DMS53 treated with DMSO at 0.1 percent for 48 hours (cell line): ENCODE measurements around the gene CSNK1E.

ENCODE experiments used
- DNase-seq: peaks from one replicate; lab custom pipeline; 2025; ENCODE audit not compliant: unreplicated experiment; lab: John Stamatoyannopoulos, UW

Gene CSNK1E

GRCh38 chr22:38335077-38335476, 17.8 kb upstream of the CSNK1E start:
- DNase-seq, result no peak

GRCh38 chr22:38327805-38328204, 10.6 kb upstream of the CSNK1E start:
- DNase-seq, result no peak

GRCh38 chr22:38327396-38327795, 10.2 kb upstream of the CSNK1E start:
- no peak for DNase-seq

DNA sequence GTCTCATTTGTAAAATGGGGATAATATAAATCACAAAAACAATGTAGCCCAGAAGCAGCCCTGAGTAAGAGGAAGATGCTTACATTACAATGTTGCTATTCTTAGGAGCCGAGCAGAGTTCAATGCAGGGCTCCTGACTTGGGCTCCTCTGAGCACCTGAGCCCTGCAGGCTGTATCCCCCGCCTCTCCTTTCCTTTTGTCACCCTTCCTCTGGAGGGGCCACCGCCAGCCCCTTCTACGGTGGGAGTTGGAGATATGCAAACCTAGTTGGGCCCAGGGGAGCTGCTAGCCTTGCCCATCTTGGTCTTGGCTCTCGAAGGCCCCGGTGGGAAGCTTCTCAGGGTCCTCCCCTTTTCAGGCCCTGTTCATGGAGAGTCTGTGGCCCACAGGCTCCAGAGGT, 8.4 kb upstream of the CSNK1E start:
- DNase-seq, result no peak

DNA sequence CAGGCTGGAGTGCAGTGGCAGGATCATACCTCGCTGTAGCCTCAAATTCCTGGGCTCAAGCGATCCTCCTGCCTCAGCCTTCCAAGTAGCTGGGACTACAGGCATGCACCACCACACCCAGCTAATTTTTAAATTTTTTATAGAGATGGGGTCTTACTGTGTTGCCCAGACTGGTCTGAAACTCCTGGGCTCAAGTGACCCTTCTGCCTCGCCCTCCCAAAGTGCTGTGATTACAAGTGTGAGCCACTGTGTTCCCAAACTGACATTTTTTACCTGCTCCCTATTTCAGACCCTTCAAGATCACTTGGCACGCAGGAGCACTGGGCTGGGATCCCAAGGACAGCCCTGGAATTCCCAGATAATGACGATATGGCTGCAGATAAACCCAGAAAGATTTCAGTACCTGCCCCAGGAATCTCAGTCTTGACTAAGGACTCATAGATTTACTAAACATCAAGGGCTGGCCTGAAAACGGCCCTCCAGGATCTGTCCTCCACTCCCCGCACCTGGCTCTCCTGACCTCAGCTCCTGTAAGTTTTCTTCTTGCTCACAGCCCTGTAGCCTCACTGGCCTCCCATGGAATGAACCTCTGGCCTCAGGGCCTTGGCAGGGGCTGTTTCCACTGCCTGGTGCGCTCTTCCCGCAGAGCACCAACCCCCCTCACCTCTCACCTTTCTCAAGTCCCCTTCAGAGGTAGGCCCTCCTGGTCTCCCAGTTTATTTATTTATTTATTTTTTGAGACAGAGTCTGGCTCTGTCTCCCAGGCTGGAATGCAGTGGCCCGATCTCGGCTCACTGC, 3.6 kb upstream of the CSNK1E start:
- no peak for DNase-seq

- no peak for DNase-seq
Measured at GRCh38 chr22:38318792-38319773, 1.9 kb upstream of the CSNK1E start.

- peak; percentile 38 for DNase-seq
Measured at GRCh38 chr22:38317995-38318715, 922 bp upstream of the CSNK1E start.

DNA sequence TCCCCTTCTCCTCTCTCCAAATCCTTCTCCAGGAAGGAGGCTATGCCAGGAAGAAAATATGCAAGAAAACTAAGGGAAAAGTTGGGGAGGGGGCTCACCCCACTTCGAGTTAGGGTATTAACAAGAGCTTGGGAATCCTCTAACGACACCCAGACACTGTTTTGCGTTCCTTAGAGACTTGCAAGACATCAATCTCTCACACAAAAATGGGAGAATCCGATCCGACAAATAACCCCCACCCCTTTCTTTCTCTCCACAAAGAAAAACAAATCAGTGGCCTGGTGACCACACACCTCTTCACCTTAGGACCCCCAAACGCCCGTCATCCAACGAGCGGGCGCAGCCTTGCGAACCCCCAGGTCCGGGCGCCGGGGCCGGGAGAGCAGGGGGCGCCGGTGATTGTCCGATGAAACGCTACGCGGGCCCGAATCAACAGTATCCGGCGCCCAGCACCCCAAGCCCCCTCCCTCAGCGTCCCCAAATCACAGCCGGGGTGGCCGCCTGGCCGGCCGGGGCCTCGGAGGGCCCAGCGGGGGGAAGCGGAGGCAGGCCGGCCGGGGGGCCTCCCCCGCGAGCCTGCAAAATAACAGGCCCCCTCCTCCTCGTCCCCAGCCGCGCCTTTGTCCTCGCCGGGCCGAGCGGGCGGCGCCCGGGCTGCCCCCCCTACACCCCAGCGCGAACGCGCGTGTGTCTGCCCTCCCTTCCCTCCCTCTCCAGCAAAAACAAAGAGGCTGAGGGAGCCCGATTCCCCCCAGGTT, 690 bp downstream of the CSNK1E start:
- DNase-seq, result no peak

GRCh38 chr22:38315823-38316363, 1.3 kb downstream of the CSNK1E start:
- DNase-seq, result no peak

- no peak for DNase-seq
Measured at GRCh38 chr22:38314933-38315822, 2.1 kb downstream of the CSNK1E start.

DNA sequence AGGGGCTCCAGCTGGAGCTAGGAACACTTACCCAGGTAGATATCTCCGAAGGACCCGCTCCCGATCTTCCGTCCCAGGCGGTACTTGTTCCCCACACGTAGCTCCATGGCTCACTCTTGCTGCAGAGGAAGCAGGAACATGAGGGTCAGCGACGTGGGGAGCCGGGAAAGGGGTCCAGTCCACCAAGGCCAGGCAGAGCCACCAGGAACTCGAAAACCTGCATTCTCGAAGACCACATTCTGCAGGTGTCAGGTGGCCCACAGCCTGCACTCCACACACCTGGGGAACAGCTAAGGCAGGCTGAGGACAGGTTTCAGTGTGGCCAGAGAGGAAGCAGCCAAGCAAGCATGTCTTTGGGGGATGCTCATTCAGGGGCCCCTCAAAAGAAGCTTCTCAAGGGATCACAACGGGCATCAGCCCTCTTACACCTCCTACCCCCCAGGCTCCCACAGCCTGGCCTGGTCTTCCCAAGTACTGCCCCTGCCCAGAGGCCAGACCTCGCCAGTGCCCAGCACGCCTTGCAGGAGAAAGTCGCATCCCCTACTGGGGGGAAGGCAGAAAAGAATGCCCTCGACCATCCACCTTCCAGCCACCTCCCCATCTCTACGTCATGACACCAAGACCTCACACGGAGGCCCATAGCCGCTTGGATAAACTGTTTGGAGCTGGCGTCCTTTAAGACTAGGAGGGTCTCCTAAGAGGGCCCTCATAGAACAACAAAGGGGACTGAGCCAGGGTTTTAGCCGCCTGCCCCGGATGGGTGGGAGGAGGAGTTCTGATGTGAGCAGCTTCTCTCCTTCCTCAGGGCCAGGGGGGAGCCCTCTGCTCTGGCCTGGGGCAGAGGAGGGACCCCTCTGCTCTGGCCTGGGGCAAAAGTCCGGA, 2.9 kb downstream of the CSNK1E start:
- DNase-seq, result no peak

DNA sequence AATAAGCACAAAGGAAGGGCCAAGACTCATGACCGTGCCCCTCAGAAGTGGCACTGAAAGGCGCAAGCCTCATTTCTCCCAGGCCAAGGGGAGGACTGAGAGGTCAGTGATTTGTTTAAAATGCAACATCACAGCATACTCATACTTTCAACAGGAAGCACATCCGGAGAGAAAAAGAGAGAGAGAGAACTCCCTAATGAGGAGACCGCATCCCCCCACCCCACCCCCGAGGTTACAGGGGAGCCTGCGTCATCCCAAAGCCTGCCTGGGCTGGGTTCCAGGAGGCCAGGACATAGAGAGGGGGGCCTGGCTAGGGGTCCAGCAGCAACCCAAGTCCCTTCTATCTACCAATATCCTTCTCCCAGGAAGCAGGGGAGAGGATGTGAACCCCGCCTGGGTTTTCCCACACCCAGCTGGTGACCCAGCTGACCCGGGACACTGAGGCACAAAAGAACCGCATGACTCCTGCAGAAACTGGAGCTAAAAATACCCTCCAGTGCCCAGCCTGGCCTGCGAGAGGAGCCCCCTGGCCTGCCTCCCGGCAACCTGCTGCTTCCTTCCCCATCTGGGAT, 3.8 kb downstream of the CSNK1E start:
- no peak for DNase-seq

DNA sequence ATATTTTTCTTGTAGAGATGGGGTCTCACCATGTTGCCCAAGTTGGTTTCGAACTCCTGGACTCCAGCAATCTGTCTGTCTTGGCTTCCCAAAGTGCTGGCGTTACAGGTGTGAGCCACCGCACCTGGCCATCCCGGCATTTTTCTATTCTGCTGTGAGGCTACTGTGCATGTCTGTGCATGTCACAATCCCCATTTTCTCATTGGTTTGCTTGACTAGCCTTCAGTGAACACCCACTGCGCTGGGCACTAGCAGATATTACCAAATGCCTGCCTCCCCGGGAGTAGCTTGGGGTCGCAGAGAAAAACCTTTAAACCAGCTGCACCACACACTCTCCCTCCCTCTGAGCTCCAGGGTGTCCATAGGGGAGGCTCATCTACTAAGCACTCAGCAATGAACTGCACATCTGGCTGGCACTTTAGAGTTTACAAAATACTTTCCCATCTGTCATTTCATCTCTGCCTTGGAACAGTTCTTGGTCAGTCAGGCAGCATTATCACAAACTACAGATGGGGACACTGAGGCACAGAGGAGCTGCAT, 4.9 kb downstream of the CSNK1E start:
- DNase-seq, result no peak

DNA sequence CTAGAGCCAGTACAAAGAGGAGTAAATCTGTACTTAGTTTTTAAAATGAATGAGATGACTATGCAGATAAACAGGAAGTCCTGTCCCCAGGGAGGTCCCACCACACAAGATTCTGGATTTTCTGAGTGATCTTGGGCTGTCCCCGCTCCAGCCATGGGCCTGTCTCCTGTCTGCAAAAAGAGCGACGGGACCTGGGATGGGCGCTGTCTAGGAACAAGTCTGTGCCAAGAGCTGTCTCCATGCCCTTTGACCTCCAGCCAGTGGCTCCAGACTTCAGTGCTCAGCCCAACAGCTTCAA, 6.0 kb downstream of the CSNK1E start:
- no peak for DNase-seq

GRCh38 chr22:38310518-38311322, 6.5 kb downstream of the CSNK1E start:
- DNase-seq, result no peak

GRCh38 chr22:38309614-38310517, 7.4 kb downstream of the CSNK1E start:
- no peak for DNase-seq
